ENCODE results near the gene PEAK1.

- TF ChIP-seq POLR2A (IDR thresholded peaks at IDR 0.05) (no peak), EP300 (IDR thresholded peaks at IDR 0.05) (no peak)
These were observed 28.4 kb downstream of the PEAK1 start for GRCh38 chr15:77391372-77391951.
